22Rv1 (cell line): Measurements from ENCODE around the gene IL1RL2.

Experiments used
- CTCF ChIP-seq: fragments of 450-650 bp; IDR thresholded peaks from 2 replicates; pipeline ENCODE4 v1.5.1; 2017; ENCODE audit warnings: mild to moderate bottlenecking
- ZFX ChIP-seq: fragments of 450-650 bp; IDR thresholded peaks from 2 replicates; pipeline ENCODE4 v1.6.1; 2017; ENCODE audit warnings: antibody characterized with exemption, borderline replicate concordance

DNA sequence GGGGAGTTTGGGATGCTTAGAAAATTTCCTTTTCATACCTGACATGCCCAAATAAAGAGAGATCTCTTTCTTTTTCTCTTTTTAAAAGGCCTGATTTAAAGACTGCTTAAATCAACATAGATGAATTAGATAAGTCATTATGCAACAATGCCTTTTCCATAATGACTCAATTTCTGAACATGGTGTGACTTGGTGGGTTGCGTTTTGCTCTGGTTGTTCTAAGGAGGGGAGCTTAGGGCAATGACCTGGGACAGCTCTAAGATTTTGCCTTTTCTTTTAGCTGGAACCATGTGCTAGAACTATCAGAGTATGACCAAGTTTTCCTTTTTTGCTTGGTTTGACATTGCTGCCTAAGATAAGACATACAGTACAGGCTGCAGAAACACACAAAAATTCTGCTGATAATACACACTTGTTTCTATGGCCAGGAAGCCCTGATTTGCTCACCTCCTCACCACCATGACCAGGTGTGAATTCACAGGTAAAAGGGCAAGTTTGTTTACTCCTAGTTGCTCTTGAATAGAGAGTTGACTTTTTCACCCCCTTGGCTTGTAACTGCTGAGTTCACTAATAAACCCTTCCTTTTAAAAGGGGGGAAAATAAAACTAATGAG, 66.4 kb downstream of the IL1RL2 start:
- TF ChIP-seq CTCF (no peak), ZFX (no peak)
